Activated CD4-positive, alpha-beta T cell treated with anti-CD3 and anti-CD28 coated beads, Interleukin-2, amount 10 ng/mL, durations not matched to agents 24 days and 14 days (primary cell): ENCODE data around the gene POGK. TPM values are rescaled to one million over a fixed set of nuclear protein-coding genes. Genes with fewer than 3 reads are reported as not detected.
"Not testable (repeated sequence)": the region's sequence is repeated elsewhere in the genome, so short reads cannot be mapped to it uniquely, and the experiment has no call there.

Experiments
- DNase-seq: peaks from one replicate; pipeline ENCODE4 v3.0.0; 2022
- H3K27ac Mint-ChIP-seq: one replicate; pipeline ENCODE4 v1.8.0; 2022; ENCODE audit warnings: mild to moderate bottlenecking, mixed read lengths
- H3K27me3 Mint-ChIP-seq: one replicate; pipeline ENCODE4 v1.8.0; 2022; ENCODE audit warnings: mixed read lengths
- H3K36me3 Mint-ChIP-seq: one replicate; pipeline ENCODE4 v1.8.0; 2022; ENCODE audit warnings: low read depth, mild to moderate bottlenecking, mixed read lengths
- H3K4me1 Mint-ChIP-seq: one replicate; pipeline ENCODE4 v1.8.0; 2021; ENCODE audit warnings: mixed read lengths
- H3K4me3 Mint-ChIP-seq: one replicate; pipeline ENCODE4 v1.8.0; 2022; ENCODE audit warnings: mild to moderate bottlenecking, moderate library complexity, mixed read lengths
- H3K9me3 Mint-ChIP-seq: one replicate; pipeline ENCODE4 v1.8.0; 2021; ENCODE audit warnings: mixed read lengths
- intact Hi-C: fragments of 100-400 bp; cut with micrococcal nuclease; formaldehyde crosslinking; loops from one replicate; pipeline ENCODE4 v1.15.1; 2023
- total RNA-seq: library from RNA; stranded (reverse); gene quantifications from 2 replicates; pipeline ENCODE4 v1.2.3, GENCODE V29; 2022

The POGK gene
- total RNA-seq, 1 donor from 2014 or later: 52.4 TPM

DNA sequence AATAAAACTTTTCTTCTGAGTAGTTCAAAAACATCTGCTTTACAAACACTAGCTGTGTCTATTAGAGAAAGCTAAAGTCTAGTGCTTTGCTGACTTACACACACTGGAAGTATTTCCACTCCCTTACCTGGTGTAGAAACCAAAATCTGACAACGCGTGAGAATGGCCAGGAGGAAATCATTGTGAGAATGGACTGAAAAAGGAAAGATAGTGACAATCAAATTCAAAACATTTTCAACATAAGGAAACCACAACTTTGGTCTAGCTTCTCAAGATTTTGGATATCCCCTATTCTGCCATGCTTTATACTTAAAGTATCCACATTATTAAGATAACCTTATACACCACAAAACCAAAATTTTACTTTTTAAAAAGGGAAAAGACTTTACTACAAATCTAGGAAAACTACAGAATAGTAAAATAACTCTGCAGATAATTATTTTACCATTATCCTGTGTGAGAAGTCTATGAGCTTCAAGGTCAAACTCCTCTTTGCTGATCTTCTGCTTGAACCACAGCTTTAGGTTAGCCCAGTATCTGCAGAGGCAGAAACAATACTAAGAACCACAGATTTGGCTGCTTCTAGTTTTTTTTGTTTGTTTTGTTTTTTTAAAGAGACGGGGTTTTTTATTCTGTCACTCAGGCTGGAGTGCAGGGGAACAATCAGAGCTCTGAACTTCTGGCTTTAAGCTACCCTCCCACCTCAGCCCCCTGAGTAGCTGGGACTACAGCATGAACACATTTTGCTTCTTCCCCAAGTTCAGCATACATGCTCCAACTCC, 30.2 kb downstream of the POGK start:
- Mint-ChIP-seq H3K36me3 (peaks cover 41% of the 10 kb centered on the region), H3K27me3 (no peaks in the 10 kb centered on the region), H3K4me3 (no peak overlapping the region), H3K27ac (peak overlapping the region; percentile 53), H3K4me1 (peaks cover 44% of the 10 kb centered on the region), H3K9me3 (no peaks in the 10 kb centered on the region)
- intact Hi-C loops: no loop called here
- no peak for DNase-seq

DNA sequence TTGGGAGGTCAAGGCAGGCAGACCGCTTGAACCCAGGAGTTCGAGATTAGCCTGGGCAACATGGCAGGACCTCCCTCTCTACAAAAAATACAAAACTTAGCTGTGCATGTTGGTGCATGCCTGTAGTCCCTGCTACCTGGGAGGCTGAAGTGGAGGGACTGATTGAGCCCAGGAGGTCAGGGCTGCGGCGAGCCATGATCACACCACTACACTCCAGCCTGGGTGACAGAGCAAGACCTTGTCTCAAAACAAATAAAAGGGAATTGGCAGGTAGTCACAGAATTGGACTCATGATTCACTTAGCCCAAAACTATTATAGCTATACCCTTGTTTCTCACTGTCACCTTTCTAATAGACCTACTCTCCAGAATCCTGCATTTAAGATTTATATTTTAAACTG, 31.3 kb downstream of the POGK start:
- Mint-ChIP-seq H3K36me3 (peaks cover 38% of the 10 kb centered on the region), H3K27ac (no peak overlapping the region), H3K4me3 (no peak overlapping the region), H3K27me3 (no peaks in the 10 kb centered on the region), H3K4me1 (peaks cover 54% of the 10 kb centered on the region), H3K9me3 (no peaks in the 10 kb centered on the region)
- intact Hi-C loops: no loop called here
- no peak for DNase-seq

DNA sequence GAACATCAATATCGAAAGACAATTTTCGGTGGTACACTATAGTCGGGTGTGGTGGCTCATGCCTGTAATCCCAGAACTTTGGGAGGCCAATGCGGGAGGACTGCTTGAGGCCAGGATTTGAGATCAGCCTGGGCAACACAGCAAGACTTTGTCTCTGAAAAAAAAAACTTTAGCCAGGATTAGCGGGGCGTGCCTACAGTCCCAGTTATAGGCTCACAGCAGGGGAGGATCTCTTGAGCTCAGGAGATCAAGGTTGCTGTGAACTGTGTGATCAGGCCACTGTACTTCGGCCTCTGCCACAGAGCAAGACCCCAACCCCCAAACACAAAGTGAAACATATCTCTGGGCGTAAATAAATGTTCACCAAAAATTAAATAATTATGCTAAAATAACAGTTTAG, 35.2 kb downstream of the POGK start:
- peaks cover 21% of the 10 kb centered on the region for H3K36me3 Mint-ChIP-seq

DNA sequence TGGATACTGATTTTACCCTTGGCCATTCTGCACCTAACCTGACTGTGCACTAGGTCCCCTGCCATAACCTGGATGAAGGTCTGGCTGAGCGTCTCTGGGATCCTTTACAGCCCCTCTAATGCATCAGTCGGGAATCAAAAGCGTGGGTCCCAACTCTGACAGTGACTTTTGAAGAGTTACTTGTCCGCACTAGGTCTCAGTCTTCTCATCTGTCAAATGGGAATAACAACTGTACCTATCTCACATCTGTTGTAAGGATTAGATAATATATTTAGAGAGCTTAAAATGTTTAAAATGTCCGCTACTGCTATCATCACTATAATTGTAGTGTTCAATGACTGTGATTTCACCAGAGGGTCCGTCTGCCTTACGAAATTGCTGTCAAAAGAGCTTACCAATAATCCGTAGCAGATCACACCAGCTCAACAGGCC, 36.0 kb downstream of the POGK start:
- H3K27ac Mint-ChIP-seq: peak overlapping the region; percentile 100
- H3K4me3 Mint-ChIP-seq: peak overlapping the region; percentile 91
- peaks cover 50% of the 10 kb centered on the region for H3K4me1 Mint-ChIP-seq
- H3K27me3 Mint-ChIP-seq: peaks cover 6% of the 10 kb centered on the region
- DNase-seq: no peak
- H3K9me3 Mint-ChIP-seq: no peaks in the 10 kb centered on the region
- intact Hi-C loops: loop anchor here (5.0 kb wide), 1 partner anchor 1062 kb away; the partner anchor contains the start of genes DCAF6 and MPC2
- H3K36me3 Mint-ChIP-seq: peaks cover 21% of the 10 kb centered on the region

More for the DNA sequence above, 35.2 kb downstream of the POGK start:
- H3K9me3 Mint-ChIP-seq: no peaks in the 10 kb centered on the region
- peak overlapping the region; percentile 91 for H3K4me3 Mint-ChIP-seq
- no peak overlapping the region for H3K27ac Mint-ChIP-seq
- intact Hi-C loops: no loop called here
- H3K4me1 Mint-ChIP-seq: peaks cover 58% of the 10 kb centered on the region
- H3K27me3 Mint-ChIP-seq: peaks cover 4% of the 10 kb centered on the region
- DNase-seq: no peak

DNA sequence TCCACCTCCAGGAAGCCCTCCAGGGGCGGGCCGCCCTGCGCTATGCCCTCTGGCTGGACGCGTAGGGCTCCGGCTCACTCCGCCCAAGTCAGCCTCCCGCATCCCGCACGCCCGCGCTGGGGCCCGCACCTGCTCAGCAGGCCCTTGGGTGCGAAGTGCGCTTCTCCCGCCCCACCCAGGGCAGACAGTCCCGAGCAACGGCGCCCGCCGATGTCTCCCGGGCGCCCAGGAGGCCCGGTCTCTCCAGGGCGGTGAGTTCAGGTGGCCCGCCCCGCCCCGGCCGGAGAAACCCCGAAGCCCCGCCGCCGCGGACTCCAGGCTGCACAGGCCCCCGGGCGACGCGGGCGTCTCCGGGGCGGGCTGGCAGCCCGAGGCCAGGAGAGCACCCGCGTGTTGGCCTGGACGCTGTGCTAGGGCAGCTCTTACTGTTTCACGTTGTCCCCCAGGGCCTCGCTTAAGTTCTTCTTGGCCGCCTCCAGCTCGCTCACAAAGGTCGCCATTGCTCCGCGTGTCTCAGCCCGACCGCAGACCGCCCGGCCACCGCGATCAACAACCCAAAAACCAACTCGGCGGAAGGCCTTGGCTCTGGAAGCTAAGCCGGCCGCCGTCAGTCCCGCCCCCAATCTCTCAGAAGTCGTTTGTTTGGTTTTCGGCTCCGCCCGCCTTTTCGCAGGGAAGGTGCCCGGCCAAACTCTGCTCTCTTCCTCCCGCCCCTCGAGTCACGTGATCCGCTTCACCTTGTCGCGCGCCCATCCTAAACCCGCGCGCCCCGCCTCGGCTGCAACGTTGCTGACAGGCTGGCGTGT, 36.7 kb downstream of the POGK start, which contains the start of gene TADA1:
TADA1 (minus strand) TSS at position 531 of the 806 bp plus-strand sequence; CDS start at position 500, 31 bp downstream.
- H3K9me3 Mint-ChIP-seq: no peaks in the 10 kb centered on the region
- peaks cover 7% of the 10 kb centered on the region for H3K27me3 Mint-ChIP-seq
- peak within 1 kb of the TSS; percentile 91 for H3K4me3 Mint-ChIP-seq
- DNase-seq: peak; percentile 99
- peak within 1 kb of the TSS; percentile 100 for H3K27ac Mint-ChIP-seq
- H3K36me3 Mint-ChIP-seq: peaks cover 21% of the 10 kb centered on the region
- peaks cover 46% of the 10 kb centered on the region for H3K4me1 Mint-ChIP-seq
- intact Hi-C loops: loop anchor here (1.0 to 5.0 kb wide), 5 partner anchors 30 to 1061 kb away; partner anchors contain the start of genes DCAF6, MPC2, POGK and POU2F1

DNA sequence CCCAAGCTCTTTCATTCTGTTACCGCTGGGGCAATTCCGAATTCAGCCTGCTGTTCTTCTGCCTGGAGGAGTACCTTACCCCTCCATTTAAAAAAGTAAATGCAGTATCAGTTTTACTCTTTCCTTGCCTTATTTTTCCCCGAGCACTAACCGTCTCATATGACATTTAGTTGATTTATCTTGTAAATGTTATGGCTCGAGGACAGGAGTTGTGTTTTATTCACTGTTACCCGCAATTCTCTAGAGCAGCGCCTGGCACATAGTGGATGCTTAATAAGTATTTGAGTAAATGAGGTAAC, 37.2 kb downstream of the POGK start:
- peaks cover 44% of the 10 kb centered on the region for H3K4me1 Mint-ChIP-seq
- DNase-seq: no peak
- peaks cover 9% of the 10 kb centered on the region for H3K27me3 Mint-ChIP-seq
- H3K27ac Mint-ChIP-seq: peak overlapping the region; percentile 100
- no peaks in the 10 kb centered on the region for H3K9me3 Mint-ChIP-seq
- H3K36me3 Mint-ChIP-seq: peaks cover 21% of the 10 kb centered on the region
- intact Hi-C loops: loop anchor here (1.0 to 5.0 kb wide), 5 partner anchors 30 to 1061 kb away; partner anchors contain the start of genes DCAF6, MPC2, POGK and POU2F1
- peak overlapping the region; percentile 91 for H3K4me3 Mint-ChIP-seq

DNA sequence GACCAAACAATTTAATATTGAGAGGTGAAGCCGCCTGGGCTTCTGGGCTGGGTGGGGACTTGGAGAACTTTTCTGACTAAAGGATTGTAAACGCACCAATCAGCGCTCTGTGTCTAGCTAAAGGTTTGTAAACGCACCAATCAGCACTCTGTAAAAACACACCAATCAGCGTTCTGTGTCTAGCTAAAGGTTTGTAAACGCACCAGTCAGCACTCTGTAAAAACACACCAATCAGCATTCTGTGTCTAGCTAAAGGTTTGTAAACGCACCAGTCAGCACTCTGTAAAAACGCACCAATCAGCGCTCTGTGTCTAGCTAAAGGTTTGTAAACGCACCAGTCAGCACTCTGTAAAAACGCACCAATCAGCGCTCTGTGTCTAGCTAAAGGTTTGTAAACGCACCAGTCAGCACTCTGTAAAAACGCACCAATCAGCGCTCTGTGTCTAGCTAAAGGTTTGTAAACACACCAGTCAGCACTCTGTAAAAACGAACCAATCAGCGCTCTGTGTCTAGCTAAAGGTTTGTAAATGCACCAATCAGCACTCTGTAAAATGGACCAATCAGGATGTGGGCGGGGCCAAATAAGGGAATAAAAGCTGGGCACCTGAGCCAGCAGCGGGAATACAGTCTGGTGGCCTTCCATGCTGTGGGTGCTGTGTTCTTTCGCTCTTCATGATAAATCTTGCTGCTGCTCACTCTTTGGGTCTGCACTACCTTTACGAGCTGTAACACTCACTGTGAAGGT, 39.1 kb downstream of the POGK start:
- Mint-ChIP-seq H3K4me1 (peaks cover 33% of the 10 kb centered on the region), H3K27me3 (peaks cover 16% of the 10 kb centered on the region), H3K36me3 (peaks cover 11% of the 10 kb centered on the region)
- H3K9me3 Mint-ChIP-seq, H3K27ac Mint-ChIP-seq, H3K4me3 Mint-ChIP-seq, DNase-seq: not testable (repeated sequence)
- intact Hi-C loops: loop anchor here (5.0 kb wide), 1 partner anchor 1059 kb away; the partner anchor contains the start of genes DCAF6 and MPC2

DNA sequence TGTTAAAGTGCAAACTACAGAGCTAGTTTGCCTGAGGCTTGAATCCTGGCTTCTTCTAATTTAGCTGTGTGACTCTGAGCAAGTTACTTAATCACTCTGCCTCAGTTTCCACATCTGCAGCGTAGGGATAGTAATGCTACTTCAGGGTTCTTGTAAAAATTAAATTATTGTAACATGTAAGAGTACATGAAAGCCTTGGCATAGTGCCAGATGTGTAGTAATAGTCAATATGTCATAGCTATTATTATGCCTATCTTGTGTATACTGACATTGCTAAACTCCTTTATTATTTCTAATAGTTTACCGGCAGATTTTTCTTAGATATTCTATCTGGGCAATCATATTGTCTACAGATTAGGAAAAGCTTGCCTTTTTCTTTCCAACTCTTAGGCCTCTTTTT, 43.6 kb downstream of the POGK start:
- peaks cover 31% of the 10 kb centered on the region for H3K27me3 Mint-ChIP-seq
- no peak for DNase-seq
- no peaks in the 10 kb centered on the region for H3K36me3 Mint-ChIP-seq
- intact Hi-C loops: no loop called here
- peaks cover 16% of the 10 kb centered on the region for H3K4me1 Mint-ChIP-seq
- no peak overlapping the region for H3K27ac Mint-ChIP-seq
- no peaks in the 10 kb centered on the region for H3K9me3 Mint-ChIP-seq
- H3K4me3 Mint-ChIP-seq: no peak overlapping the region

DNA sequence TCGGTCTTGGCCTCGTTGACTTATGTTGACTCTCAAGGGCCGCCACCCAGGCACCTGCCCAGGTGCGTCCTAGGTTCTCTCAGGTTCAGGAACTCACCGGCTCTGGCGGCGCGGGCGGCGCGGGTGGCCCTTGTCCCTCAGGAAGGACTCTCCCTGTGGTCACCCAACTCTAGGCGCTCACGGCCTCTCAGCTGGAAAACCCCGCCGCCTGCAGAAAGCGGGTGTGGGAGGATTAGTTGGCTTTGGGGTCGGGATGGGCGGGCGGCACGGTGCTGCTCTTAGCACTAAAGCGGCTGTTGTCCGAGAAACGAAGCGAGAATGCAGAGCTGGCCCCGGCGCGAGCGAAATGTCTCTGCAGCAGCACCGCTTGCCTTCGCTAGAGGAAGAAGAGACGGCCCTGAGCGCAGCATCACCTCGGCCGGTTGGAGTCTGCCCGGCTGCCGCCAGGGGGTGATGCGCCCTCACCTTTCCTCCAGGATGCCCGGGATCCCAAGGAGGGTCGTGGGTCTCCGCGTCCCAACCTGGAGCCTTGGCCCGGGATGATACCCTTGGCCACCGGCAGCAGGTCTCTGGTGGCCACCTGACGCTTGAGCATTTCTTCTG, 44.9 kb downstream of the POGK start:
- peak overlapping the region; percentile 5 for H3K4me3 Mint-ChIP-seq
- intact Hi-C loops: loop anchor here (1.0 kb wide), 1 partner anchor 175 kb away; no protein-coding TSS in a partner anchor
- no peaks in the 10 kb centered on the region for H3K9me3 Mint-ChIP-seq
- peaks cover 39% of the 10 kb centered on the region for H3K27me3 Mint-ChIP-seq
- H3K4me1 Mint-ChIP-seq: peaks cover 16% of the 10 kb centered on the region
- no peaks in the 10 kb centered on the region for H3K36me3 Mint-ChIP-seq
- DNase-seq: peak; percentile 76
- no peak overlapping the region for H3K27ac Mint-ChIP-seq

DNA sequence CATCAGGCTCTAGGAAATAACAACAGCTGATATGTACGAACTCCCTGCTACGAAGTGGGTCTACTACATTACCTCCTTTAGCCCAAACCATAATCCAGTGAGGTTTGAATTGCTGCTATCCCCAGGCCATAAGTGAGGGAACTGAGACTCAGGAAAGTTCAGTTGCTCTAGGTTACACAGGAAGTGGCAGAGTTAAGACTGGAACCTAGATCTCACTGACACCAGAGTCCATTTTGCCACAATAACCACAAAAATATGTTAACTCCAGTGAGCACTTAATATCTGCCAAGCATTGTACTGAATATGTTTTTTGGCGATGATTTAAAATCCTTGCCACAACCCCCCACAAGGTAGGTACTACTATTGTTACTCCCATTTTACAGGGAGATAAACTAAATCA, 45.7 kb downstream of the POGK start:
- Mint-ChIP-seq H3K9me3 (no peaks in the 10 kb centered on the region), H3K27me3 (peaks cover 46% of the 10 kb centered on the region)
- intact Hi-C loops: loop anchor here (1.0 kb wide), 1 partner anchor 174 kb away; no protein-coding TSS in a partner anchor

DNA sequence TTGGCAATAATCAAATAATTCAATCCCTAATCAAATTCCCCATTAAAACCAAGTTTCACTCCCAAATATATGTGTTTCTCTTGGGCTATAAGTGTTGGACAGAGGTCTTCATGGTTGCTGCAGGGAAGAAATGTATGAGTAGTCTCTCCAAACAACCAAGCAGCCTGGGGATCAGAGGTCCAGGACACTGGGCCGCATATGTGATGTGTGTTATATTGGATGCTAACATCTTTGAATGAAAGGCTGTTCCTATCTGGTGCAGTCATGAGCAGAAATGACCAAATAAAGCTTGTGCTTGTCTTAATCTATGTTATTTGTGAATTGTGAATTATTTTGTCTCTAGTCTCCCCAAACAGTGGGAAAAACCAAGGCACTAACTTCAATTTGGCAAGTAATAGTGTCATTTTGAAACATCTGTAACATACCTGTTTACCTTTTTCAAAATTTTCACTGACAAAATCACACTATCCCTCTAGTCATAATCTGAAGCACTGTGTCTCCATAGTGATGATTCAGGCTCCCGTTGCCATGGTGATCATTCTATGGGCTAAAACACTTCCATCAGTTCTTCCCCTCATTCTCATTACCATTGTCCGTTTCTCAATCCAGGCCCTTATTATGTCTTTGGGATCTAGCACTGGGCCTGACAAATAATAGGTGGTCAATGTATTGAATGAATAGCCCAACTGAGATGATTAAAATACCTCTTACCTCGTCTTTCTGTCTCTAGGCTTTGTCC, 49.3 kb downstream of the POGK start:
- Mint-ChIP-seq H3K27me3 (peaks cover 54% of the 10 kb centered on the region), H3K9me3 (no peaks in the 10 kb centered on the region), H3K4me3 (no peak overlapping the region), H3K27ac (no peak overlapping the region), H3K4me1 (peaks cover 22% of the 10 kb centered on the region), H3K36me3 (no peaks in the 10 kb centered on the region)
- DNase-seq: no peak
- intact Hi-C loops: no loop called here

More for the DNA sequence above, 45.7 kb downstream of the POGK start:
- no peak overlapping the region for H3K27ac Mint-ChIP-seq
- H3K4me3 Mint-ChIP-seq: peak overlapping the region; percentile 7
- DNase-seq: no peak
- H3K36me3 Mint-ChIP-seq: no peaks in the 10 kb centered on the region
- peaks cover 20% of the 10 kb centered on the region for H3K4me1 Mint-ChIP-seq

DNA sequence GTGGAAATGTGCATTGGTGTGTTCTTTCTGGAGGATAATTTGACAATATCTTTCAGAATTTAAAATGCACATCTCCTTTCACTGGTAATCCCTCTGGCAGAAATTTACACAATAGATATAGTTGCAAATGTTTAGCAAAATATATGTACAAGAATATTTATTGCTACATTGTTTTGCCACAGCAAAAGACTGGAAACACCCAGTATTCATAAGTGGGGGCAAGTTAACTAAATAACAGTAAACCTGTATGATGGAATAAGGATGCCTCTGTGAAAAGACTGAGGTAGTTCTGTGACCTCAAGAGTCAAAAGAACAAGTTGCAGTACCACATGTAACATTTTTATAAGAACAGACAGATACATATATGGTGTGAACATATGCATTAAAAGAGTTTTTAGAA, 50.5 kb downstream of the POGK start:
- H3K4me3 Mint-ChIP-seq: no peak overlapping the region
- peaks cover 59% of the 10 kb centered on the region for H3K27me3 Mint-ChIP-seq
- peaks cover 13% of the 10 kb centered on the region for H3K4me1 Mint-ChIP-seq
- no peaks in the 10 kb centered on the region for H3K9me3 Mint-ChIP-seq
- H3K36me3 Mint-ChIP-seq: no peaks in the 10 kb centered on the region
- no peak for DNase-seq
- no peak overlapping the region for H3K27ac Mint-ChIP-seq
- intact Hi-C loops: no loop called here
